ENCODE data around the gene IMMP2L.

The IMMP2L gene

DNA sequence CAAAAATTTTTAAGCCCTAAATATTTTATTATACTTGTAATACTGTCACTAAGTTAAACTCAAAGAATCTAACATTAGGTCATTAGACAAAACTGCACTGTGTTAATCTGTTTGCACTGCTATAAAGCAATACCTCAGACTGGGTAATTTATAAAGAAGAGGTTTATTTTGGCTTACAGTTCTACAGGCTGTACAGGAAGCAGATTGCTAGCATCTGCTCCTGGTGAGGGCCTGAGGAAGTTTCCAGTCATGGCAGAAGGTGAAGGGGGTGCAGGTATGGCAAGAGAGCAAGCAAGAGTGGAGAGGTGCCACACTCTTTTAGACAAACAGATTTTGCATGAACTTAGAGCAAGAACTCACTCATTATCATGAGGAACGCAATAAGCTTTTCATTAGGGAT, 125.7 kb downstream of the IMMP2L start:
- Histone ChIP-seq H2AFZ (ENCODE audit: low read depth, low read length, severe bottlenecking) (no peak overlapping the region), H3K27ac (ENCODE audit: low read depth, low read length) (no peak overlapping the region), H3K79me2 (ENCODE audit: insufficient read depth, low read length) (no peaks in the 10 kb centered on the region), H3K27me3 (ENCODE audit: low read length) (no peaks in the 10 kb centered on the region), H3K4me2 (ENCODE audit: low read depth, low read length, poor library complexity, severe bottlenecking) (no peak overlapping the region), H3F3A (ENCODE audit: insufficient read depth) (no peaks in the 10 kb centered on the region), H3K9ac (ENCODE audit: low read length) (no peak overlapping the region), H3K4me3 (ENCODE audit: insufficient read depth, low read length, poor library complexity, severe bottlenecking) (no peak overlapping the region), H3K9me3 (ENCODE audit: insufficient read depth, low read length) (peaks cover 10% of the 10 kb centered on the region; the same call in 1 of the 2 replicates), H3K9me2 (replicated peaks; ENCODE audit: insufficient read depth, low read length) (no peaks in the 10 kb centered on the region), H3K36me3 (ENCODE audit: low read length) (no peaks in the 10 kb centered on the region; the same call in 1 of the 2 replicates), H4K20me1 (ENCODE audit: low read depth, low read length) (no peaks in the 10 kb centered on the region)
- TF ChIP-seq EZH2phosphoT487 (conservative IDR thresholded peaks at IDR 0.05; ENCODE audit: low read length), result no peak
- TF ChIP-seq, protein P1, sequence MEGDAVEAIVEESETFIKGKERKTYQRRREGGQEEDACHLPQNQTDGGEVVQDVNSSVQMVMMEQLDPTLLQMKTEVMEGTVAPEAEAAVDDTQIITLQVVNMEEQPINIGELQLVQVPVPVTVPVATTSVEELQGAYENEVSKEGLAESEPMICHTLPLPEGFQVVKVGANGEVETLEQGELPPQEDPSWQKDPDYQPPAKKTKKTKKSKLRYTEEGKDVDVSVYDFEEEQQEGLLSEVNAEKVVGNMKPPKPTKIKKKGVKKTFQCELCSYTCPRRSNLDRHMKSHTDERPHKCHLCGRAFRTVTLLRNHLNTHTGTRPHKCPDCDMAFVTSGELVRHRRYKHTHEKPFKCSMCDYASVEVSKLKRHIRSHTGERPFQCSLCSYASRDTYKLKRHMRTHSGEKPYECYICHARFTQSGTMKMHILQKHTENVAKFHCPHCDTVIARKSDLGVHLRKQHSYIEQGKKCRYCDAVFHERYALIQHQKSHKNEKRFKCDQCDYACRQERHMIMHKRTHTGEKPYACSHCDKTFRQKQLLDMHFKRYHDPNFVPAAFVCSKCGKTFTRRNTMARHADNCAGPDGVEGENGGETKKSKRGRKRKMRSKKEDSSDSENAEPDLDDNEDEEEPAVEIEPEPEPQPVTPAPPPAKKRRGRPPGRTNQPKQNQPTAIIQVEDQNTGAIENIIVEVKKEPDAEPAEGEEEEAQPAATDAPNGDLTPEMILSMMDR (IDR thresholded peaks at IDR 0.05; ENCODE audit: insufficient read depth, low read length, poor library complexity, severe bottlenecking), result no peak

DNA sequence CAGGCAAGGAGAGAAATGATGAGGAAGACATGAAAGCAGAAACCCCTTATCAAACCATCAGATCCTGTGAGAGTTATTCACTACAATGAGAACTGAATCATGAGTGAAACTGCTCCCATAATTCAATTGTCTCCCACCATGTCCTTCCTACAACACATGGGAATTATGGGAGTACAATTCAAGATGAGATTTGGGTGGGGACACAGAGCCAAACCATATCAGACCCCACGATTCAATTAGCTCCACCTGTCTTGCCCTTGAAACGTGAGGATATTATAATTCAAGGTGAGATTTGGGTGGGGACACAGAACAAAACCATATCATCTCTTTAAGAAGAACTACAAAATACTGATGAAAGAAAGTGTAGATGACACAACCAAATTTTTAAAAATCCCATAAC, 128.9 kb downstream of the IMMP2L start:
- Histone ChIP-seq H4K20me1 (ENCODE audit: low read depth, low read length) (no peaks in the 10 kb centered on the region), H3K36me3 (ENCODE audit: low read length) (no peaks in the 10 kb centered on the region; the same call in 1 of the 2 replicates), H3K9ac (ENCODE audit: low read length) (no peak overlapping the region), H3K79me2 (ENCODE audit: insufficient read depth, low read length) (no peaks in the 10 kb centered on the region), H3K4me3 (ENCODE audit: insufficient read depth, low read length, poor library complexity, severe bottlenecking) (no peak overlapping the region), H3K27ac (ENCODE audit: low read depth, low read length) (no peak overlapping the region), H3K9me3 (ENCODE audit: insufficient read depth, low read length) (peaks cover 10% of the 10 kb centered on the region; the same call in 1 of the 2 replicates), H3K9me2 (replicated peaks; ENCODE audit: insufficient read depth, low read length) (no peaks in the 10 kb centered on the region), H3K27me3 (ENCODE audit: low read length) (no peaks in the 10 kb centered on the region), H3K4me2 (ENCODE audit: low read depth, low read length, poor library complexity, severe bottlenecking) (no peak overlapping the region), H2AFZ (ENCODE audit: low read depth, low read length, severe bottlenecking) (no peak overlapping the region), H3F3A (ENCODE audit: insufficient read depth) (no peaks in the 10 kb centered on the region)
- no peak for TF ChIP-seq EZH2phosphoT487 (conservative IDR thresholded peaks at IDR 0.05; ENCODE audit: low read length)
- TF ChIP-seq, protein P1 (IDR thresholded peaks at IDR 0.05; ENCODE audit: insufficient read depth, low read length, poor library complexity, severe bottlenecking), result no peak

DNA sequence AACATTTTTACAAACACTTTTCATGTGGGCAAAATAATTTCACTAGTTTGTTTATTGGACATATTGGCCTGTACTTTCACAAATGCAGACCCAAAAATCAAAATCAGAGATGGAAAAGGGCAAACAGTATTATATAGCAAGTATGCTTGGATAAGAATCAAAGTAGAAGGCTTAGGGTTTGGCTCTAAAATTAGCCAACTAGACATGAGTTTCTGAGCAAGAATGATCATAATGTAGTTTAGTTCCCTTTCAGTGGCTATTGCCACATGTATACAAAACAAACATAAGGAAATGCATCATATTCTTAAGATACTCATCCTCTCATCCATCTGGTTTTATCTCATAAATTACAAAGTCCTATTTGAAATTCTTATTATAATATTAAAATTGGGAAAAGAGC, 132.5 kb downstream of the IMMP2L start:
- Histone ChIP-seq H4K20me1 (ENCODE audit: low read depth, low read length) (no peaks in the 10 kb centered on the region), H3K9me3 (ENCODE audit: insufficient read depth, low read length) (peaks cover 10% of the 10 kb centered on the region; the same call in 1 of the 2 replicates), H3F3A (ENCODE audit: insufficient read depth) (no peaks in the 10 kb centered on the region), H3K27me3 (ENCODE audit: low read length) (no peaks in the 10 kb centered on the region), H3K4me3 (ENCODE audit: insufficient read depth, low read length, poor library complexity, severe bottlenecking) (no peak overlapping the region), H3K79me2 (ENCODE audit: insufficient read depth, low read length) (no peaks in the 10 kb centered on the region), H3K9ac (ENCODE audit: low read length) (no peak overlapping the region), H3K9me2 (replicated peaks; ENCODE audit: insufficient read depth, low read length) (no peaks in the 10 kb centered on the region), H3K4me2 (ENCODE audit: low read depth, low read length, poor library complexity, severe bottlenecking) (no peak overlapping the region), H3K27ac (ENCODE audit: low read depth, low read length) (no peak overlapping the region), H2AFZ (ENCODE audit: low read depth, low read length, severe bottlenecking) (no peak overlapping the region), H3K36me3 (ENCODE audit: low read length) (no peaks in the 10 kb centered on the region; the same call in 1 of the 2 replicates)
- no peak for TF ChIP-seq EZH2phosphoT487 (conservative IDR thresholded peaks at IDR 0.05; ENCODE audit: low read length)
- TF ChIP-seq, protein P1 (IDR thresholded peaks at IDR 0.05; ENCODE audit: insufficient read depth, low read length, poor library complexity, severe bottlenecking), result no peak

Data from SU-DHL-6 (cell line).